Fibroblast of lung (primary cell): Measurements from ENCODE around the gene ZC3H12C.

Experiments used
- EZH2 ChIP-seq: IDR thresholded peaks from 2 replicates; pipeline ENCODE4 v1.5.1; 2012; ENCODE audit warnings: low read length, control low read depth, mild to moderate bottlenecking; ENCODE audit errors: missing control alignments
- TF ChIP-seq, protein P1 (sequence below), 2 donors: IDR thresholded peaks in 1 of 2; conservative IDR thresholded peaks in 1 of 2; 1 replicate in 1 of 2; 2 replicates in 1 of 2; pipeline ENCODE4 v1.5.1; 2011 to 2012; ENCODE audit warnings: low read length in 2 of 2, control low read depth in 1 of 2, inconsistent platforms in 1 of 2, low read depth in 1 of 2, mild to moderate bottlenecking in 1 of 2

DNA sequence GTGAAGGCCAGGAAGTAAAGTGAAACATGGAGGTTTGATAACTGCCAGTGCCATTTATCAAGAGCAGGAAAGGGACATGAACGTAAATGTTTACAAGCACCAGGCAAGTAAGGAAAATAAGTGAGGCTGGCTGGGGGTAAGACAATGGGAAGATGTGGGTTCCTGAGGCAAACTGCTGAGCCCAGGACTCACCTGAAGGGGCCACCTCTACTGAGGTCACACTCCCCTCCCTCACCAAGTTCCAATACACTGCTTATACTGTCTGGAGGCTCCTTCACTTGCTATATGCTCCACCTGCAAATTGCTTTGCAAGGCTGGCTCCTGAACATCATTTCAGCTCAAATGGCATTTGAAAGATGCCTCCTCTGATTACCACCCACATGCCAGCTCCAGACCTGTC, 10.3 kb upstream of the ZC3H12C start:
- TF ChIP-seq, protein P1, sequence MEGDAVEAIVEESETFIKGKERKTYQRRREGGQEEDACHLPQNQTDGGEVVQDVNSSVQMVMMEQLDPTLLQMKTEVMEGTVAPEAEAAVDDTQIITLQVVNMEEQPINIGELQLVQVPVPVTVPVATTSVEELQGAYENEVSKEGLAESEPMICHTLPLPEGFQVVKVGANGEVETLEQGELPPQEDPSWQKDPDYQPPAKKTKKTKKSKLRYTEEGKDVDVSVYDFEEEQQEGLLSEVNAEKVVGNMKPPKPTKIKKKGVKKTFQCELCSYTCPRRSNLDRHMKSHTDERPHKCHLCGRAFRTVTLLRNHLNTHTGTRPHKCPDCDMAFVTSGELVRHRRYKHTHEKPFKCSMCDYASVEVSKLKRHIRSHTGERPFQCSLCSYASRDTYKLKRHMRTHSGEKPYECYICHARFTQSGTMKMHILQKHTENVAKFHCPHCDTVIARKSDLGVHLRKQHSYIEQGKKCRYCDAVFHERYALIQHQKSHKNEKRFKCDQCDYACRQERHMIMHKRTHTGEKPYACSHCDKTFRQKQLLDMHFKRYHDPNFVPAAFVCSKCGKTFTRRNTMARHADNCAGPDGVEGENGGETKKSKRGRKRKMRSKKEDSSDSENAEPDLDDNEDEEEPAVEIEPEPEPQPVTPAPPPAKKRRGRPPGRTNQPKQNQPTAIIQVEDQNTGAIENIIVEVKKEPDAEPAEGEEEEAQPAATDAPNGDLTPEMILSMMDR (conservative IDR thresholded peaks at IDR 0.05 in 1 of 2, IDR thresholded peaks at IDR 0.05 in 1 of 2; ENCODE audit: low read depth in 1 of 2, low read length in 2 of 2): no peak
- TF ChIP-seq EZH2: no peak
